SK-N-SH (cell line): ENCODE measurements around the gene LIMS1. TPM values are rescaled to one million over a fixed set of nuclear protein-coding genes. Genes with fewer than 3 reads are reported as not detected.

Experiments used
- CTCF ChIA-PET: fragments of 300-600, 350-600 bp; formaldehyde crosslinking; extraction: SDS; loops from one replicate; lab custom pipeline; 2021; lab: Yijun Ruan, JAX
- POLR2A ChIA-PET: fragments of 350-600 bp; sonication (Branson Sonifier 250); formaldehyde crosslinking; extraction: SDS; loops from one replicate; lab custom pipeline; 2020; ENCODE audit warnings: antibody characterized with exemption, inconsistent platforms; lab: Yijun Ruan, JAX
- DNase-seq: peaks from one replicate; pipeline ENCODE4 v3.0.0; 2012
- H2AFZ ChIP-seq: fragments of 200-600 bp; sonication (generic); 2 replicates; pipeline ENCODE4 v1.8.1; 2016; ENCODE audit warnings: antibody characterized with exemption, mild to moderate bottlenecking, low read depth
- H3F3A ChIP-seq: fragments of 200-600 bp; sonication (generic); replicated peaks from 2 replicates; pipeline ENCODE3; 2016; ENCODE audit warnings: antibody characterized with exemption, mild to moderate bottlenecking; ENCODE audit not compliant: insufficient read depth
- H3K27ac ChIP-seq, 2 experiments: fragments of 200-500 bp in 1 of 2; fragments of 200-600 bp in 1 of 2; sonication (Bioruptor generic) in 1 of 2; sonication (generic), shearing (Covaris generic) in 1 of 2; 2 replicates each; pipeline versions ENCODE4 v1.5.1 to v1.6.1; 2014 to 2016; ENCODE audit warnings: low read depth in 2 of 2, inconsistent platforms in 1 of 2, low read length in 1 of 2, mild to moderate bottlenecking in 1 of 2, mixed read lengths in 1 of 2
- H3K27me3 ChIP-seq: fragments of 200-600 bp; sonication (generic), shearing (Covaris generic); 2 replicates; pipeline ENCODE4 v1.6.1; 2016; ENCODE audit warnings: mixed run types; ENCODE audit not compliant: insufficient read depth
- H3K36me3 ChIP-seq, 2 experiments: fragments of 200-500 bp in 1 of 2; fragments of 200-600 bp in 1 of 2; sonication (Bioruptor generic) in 1 of 2; sonication (generic) in 1 of 2; replicated peaks in 1 of 2; 2 replicates each; pipeline versions ENCODE3 to v1.5.1; 2014 to 2016; ENCODE audit warnings: low read length in 1 of 2, mild to moderate bottlenecking in 1 of 2; ENCODE audit not compliant: insufficient read depth in 2 of 2, control insufficient read depth in 1 of 2
- H3K4me1 ChIP-seq, 2 experiments: fragments of 200-500 bp in 1 of 2; fragments of 200-600 bp in 1 of 2; sonication (Bioruptor generic) in 1 of 2; sonication (generic), shearing (Covaris generic) in 1 of 2; 2 replicates each; pipeline versions ENCODE4 v1.5.1 to v1.6.1; 2014 to 2016; ENCODE audit warnings: low read depth in 1 of 2, low read length in 1 of 2, mixed run types in 1 of 2; ENCODE audit not compliant: insufficient read depth in 2 of 2, control insufficient read depth in 1 of 2
- H3K4me2 ChIP-seq: fragments of 200-600 bp; sonication (generic), shearing (Covaris generic); 2 replicates; pipeline ENCODE4 v1.6.1; 2017; ENCODE audit warnings: mixed run types
- H3K4me3 ChIP-seq, 2 experiments: fragments of 200-500 bp in 1 of 2; fragments of 200-600 bp in 1 of 2; sonication (Bioruptor generic) in 1 of 2; sonication (generic), shearing (Covaris generic) in 1 of 2; 2 replicates each; pipeline versions ENCODE4 v1.5.1 to v1.8.1; 2014 to 2016; ENCODE audit warnings: low read depth in 2 of 2, inconsistent platforms in 1 of 2, low read length in 1 of 2, mild to moderate bottlenecking in 1 of 2, mixed read lengths in 1 of 2, moderate library complexity in 1 of 2
- H3K79me2 ChIP-seq: fragments of 200-600 bp; sonication (generic); 2 replicates; pipeline ENCODE4 v1.8.1; 2017; ENCODE audit warnings: mild to moderate bottlenecking; ENCODE audit not compliant: insufficient read depth
- H3K9ac ChIP-seq: fragments of 200-600 bp; sonication (generic); 2 replicates; pipeline ENCODE4 v1.6.1; 2017; ENCODE audit warnings: mixed run types
- H3K9me2 ChIP-seq: fragments of 200-600 bp; sonication (generic); 2 replicates; pipeline ENCODE4 v1.6.1; 2017; ENCODE audit warnings: mixed run types
- H3K9me3 ChIP-seq: fragments of 200-600 bp; sonication (generic); 2 replicates; pipeline ENCODE4 v1.6.1; 2017; ENCODE audit warnings: mixed run types, mild to moderate bottlenecking, moderate library complexity
- H4K20me1 ChIP-seq: fragments of 200-600 bp; sonication (generic); 2 replicates; pipeline ENCODE4 v1.6.1; 2017; ENCODE audit warnings: mild to moderate bottlenecking, mixed run types; ENCODE audit not compliant: insufficient read depth
- CHD2 ChIP-seq: fragments of 150-350 bp; IDR thresholded peaks from 2 replicates; pipeline ENCODE4 v1.6.1; 2018; ENCODE audit warnings: low read length; ENCODE audit not compliant: partially characterized antibody
- EP300 ChIP-seq, 2 experiments: IDR thresholded peaks; 2 replicates each; pipeline versions ENCODE4 v1.4.0 to v1.6.1; 2012; ENCODE audit warnings: borderline replicate concordance in 1 of 2, low read depth in 1 of 2, low read length in 1 of 2
- FOXM1 ChIP-seq: IDR thresholded peaks from 2 replicates; pipeline ENCODE4 v1.4.0; 2012; ENCODE audit warnings: low read depth, mild to moderate bottlenecking
- GABPA ChIP-seq: IDR thresholded peaks from 2 replicates; pipeline ENCODE4 v1.4.0; 2012; ENCODE audit warnings: low read depth, mild to moderate bottlenecking
- GATA2 ChIP-seq: sonication (generic); formaldehyde crosslinking; IDR thresholded peaks from 2 replicates; pipeline ENCODE4 v1.5.0; 2020; ENCODE audit warnings: mild to moderate bottlenecking, missing genetic modification reagents
- IRF3 ChIP-seq: fragments of 150-350 bp; IDR thresholded peaks from 2 replicates; pipeline ENCODE4 v1.6.1; 2016; ENCODE audit warnings: mild to moderate bottlenecking, low read depth, low read length
- MEF2A ChIP-seq: IDR thresholded peaks from 2 replicates; pipeline ENCODE4 v1.4.0; 2012; ENCODE audit warnings: low read depth, borderline replicate concordance
- PBX3 ChIP-seq: IDR thresholded peaks from 2 replicates; pipeline ENCODE4; 2012
- RAD21 ChIP-seq: IDR thresholded peaks from 2 replicates; pipeline ENCODE4 v1.6.1; 2012; ENCODE audit warnings: mild to moderate bottlenecking, low read length
- REST ChIP-seq: IDR thresholded peaks from 2 replicates; pipeline ENCODE4 v1.6.1; 2012; ENCODE audit warnings: mild to moderate bottlenecking, low read depth, low read length, moderate library complexity
- RXRA ChIP-seq: IDR thresholded peaks from 2 replicates; pipeline ENCODE4 v1.4.0; 2012; ENCODE audit warnings: low read depth, mild to moderate bottlenecking, borderline replicate concordance
- SIN3A ChIP-seq: IDR thresholded peaks from 2 replicates; pipeline ENCODE4 v1.6.1; 2012; ENCODE audit warnings: low read depth, mild to moderate bottlenecking, low read length, moderate library complexity, borderline replicate concordance
- SMC3 ChIP-seq: IDR thresholded peaks from 2 replicates; pipeline ENCODE4 v1.6.1; 2012; ENCODE audit warnings: low read depth, low read length, improper control_type of control experiment
- TAF1 ChIP-seq: IDR thresholded peaks from 2 replicates; pipeline ENCODE4 v1.6.1; 2012; ENCODE audit warnings: low read depth, mild to moderate bottlenecking, low read length, moderate library complexity, borderline replicate concordance
- USF1 ChIP-seq: IDR thresholded peaks from 2 replicates; pipeline ENCODE4 v1.4.0; 2012; ENCODE audit warnings: low read depth, borderline replicate concordance
- YY1 ChIP-seq: IDR thresholded peaks from 2 replicates; pipeline ENCODE4 v1.4.0; 2012; ENCODE audit warnings: low read depth, mild to moderate bottlenecking
- ZBTB33 ChIP-seq: IDR thresholded peaks from 2 replicates; pipeline ENCODE4 v1.4.0; 2012; ENCODE audit warnings: low read depth, borderline replicate concordance
- whole genome bisulfite sequencing: methylation state at CpG from one replicate; pipeline ENCODE4 v1.1.6; 2017; ENCODE audit warnings: low lambda C conversion rate; 5-methylcytosine and 5-hydroxymethylcytosine counted together
- polyA plus RNA-seq, 3 experiments: library from polyadenylated mRNA; depleted of rRNA; stranded (reverse); fragments of >200 nt; gene quantifications; 2 replicates each; pipeline ENCODE4 v1.2.3, GENCODE V29; 2012

Gene LIMS1
- polyA plus RNA-seq, 1 of the 3 experiments (the other 2 are of a cell fraction), result 123 TPM

- TF ChIP-seq MEF2A, result peak; percentile 43; the same call in 1 of the 2 replicates
Measured at GRCh38 chr2:108701208-108701607, 166.9 kb downstream of the LIMS1 start (continued).

- no peak overlapping the region for H3K4me3 ChIP-seq
- TF ChIP-seq GABPA, result no peak
- no peak for TF ChIP-seq ZBTB33
- TF ChIP-seq PBX3, result no peak
- TF ChIP-seq RAD21, result no peak
- TF ChIP-seq YY1, result no peak
- TF ChIP-seq SMC3, result no peak
- TF ChIP-seq CHD2, result no peak
- TF ChIP-seq FOXM1, result no peak
- TF ChIP-seq MEF2A, result no peak
- TF ChIP-seq RXRA, result no peak
- TF ChIP-seq EP300 (IDR thresholded peaks at IDR 0.05; ENCODE audit: borderline replicate concordance in 1 of 2, low read depth in 1 of 2, low read length in 1 of 2), result no peak
- no peak for TF ChIP-seq GATA2 (CRISPR knock-in tag)
- H4K20me1 ChIP-seq, result no peaks in the 10 kb centered on the region
- CTCF ChIA-PET, result no interaction called here
- DNase-seq, result no peak
- no peaks in the 10 kb centered on the region for H3K36me3 ChIP-seq
- no peaks in the 10 kb centered on the region for H3K9me3 ChIP-seq
- no peak overlapping the region for H3K27ac ChIP-seq
- no peaks in the 10 kb centered on the region for H3K27me3 ChIP-seq
- H3K9me2 ChIP-seq, result no peaks in the 10 kb centered on the region
- no peak overlapping the region for H2AFZ ChIP-seq
- H3K4me1 ChIP-seq, result no peaks in the 10 kb centered on the region
- POLR2A ChIA-PET, result no interaction called here
- no peak overlapping the region for H3K4me2 ChIP-seq
- no peaks in the 10 kb centered on the region for H3K79me2 ChIP-seq
- no peak overlapping the region for H3K9ac ChIP-seq
- peaks cover 4% of the 10 kb centered on the region for H3F3A ChIP-seq
- WGBS, result 93% methylated on average over 2 of the region's 2 CpGs
Measured at GRCh38 chr2:108701806-108702205, 167.5 kb downstream of the LIMS1 start.

GRCh38 chr2:108704871-108705270 is 170.6 kb downstream of the LIMS1 start:
- H3K36me3 ChIP-seq, result no peaks in the 10 kb centered on the region
- peaks cover 4% of the 10 kb centered on the region; the same call in 1 of the 2 replicates for H3K9me3 ChIP-seq
- H3K4me2 ChIP-seq, result no peak overlapping the region
- ChIA-PET CTCF (no interaction called here), POLR2A (no interaction called here)
- H3K27me3 ChIP-seq, result no peaks in the 10 kb centered on the region
- H3K9me2 ChIP-seq, result no peaks in the 10 kb centered on the region
- 60% methylated on average over 1 of the region's 1 CpG for WGBS
- H3K9ac ChIP-seq, result no peak overlapping the region
- H4K20me1 ChIP-seq, result no peaks in the 10 kb centered on the region
- no peak overlapping the region for H3K27ac ChIP-seq
- H3K4me1 ChIP-seq, result no peaks in the 10 kb centered on the region
- H3F3A ChIP-seq, result peaks cover 4% of the 10 kb centered on the region
- H2AFZ ChIP-seq, result no peak overlapping the region
- H3K79me2 ChIP-seq, result no peaks in the 10 kb centered on the region
- DNase-seq, result no peak
- H3K4me3 ChIP-seq, result no peak overlapping the region
- TF ChIP-seq IRF3 (no peak), TAF1 (no peak), REST (no peak), USF1 (no peak), SIN3A (no peak)
